Measurements from ENCODE around the gene ZNF384.
"Not testable (repeated sequence)": the region's sequence is repeated elsewhere in the genome, so short reads cannot be mapped to it uniquely, and the experiment has no call there.

Gene ZNF384

GRCh38 chr12:6688999-6689882 is at the start of gene ZNF384:
ZNF384 (minus strand) TSS chr12:6689375; CDS start chr12:6679520, 9,855 bp downstream.
- DNase-seq (ENCODE audit: low read depth in 2 of 2), result peak; percentile 89 to 92

- no peak for DNase-seq (ENCODE audit: low read depth in 2 of 2)
Measured at GRCh38 chr12:6736754-6737153, 47.6 kb upstream of the ZNF384 start.

- DNase-seq (ENCODE audit: low read depth in 2 of 2), result no peak
Measured at GRCh38 chr12:6735448-6736191, 46.4 kb upstream of the ZNF384 start.

GRCh38 chr12:6734506-6735387 is 45.6 kb upstream of the ZNF384 start:
- no peak for DNase-seq (ENCODE audit: low read depth in 2 of 2)

GRCh38 chr12:6730169-6730568 is 41.0 kb upstream of the ZNF384 start:
- DNase-seq (ENCODE audit: low read depth in 2 of 2), result no peak

GRCh38 chr12:6729186-6729585 is 40.0 kb upstream of the ZNF384 start:
- DNase-seq (ENCODE audit: low read depth in 2 of 2), result no peak

GRCh38 chr12:6725350-6725749 is 36.2 kb upstream of the ZNF384 start:
- no peak for DNase-seq (ENCODE audit: low read depth in 2 of 2)

GRCh38 chr12:6724409-6724797 is 35.2 kb upstream of the ZNF384 start:
- DNase-seq (ENCODE audit: low read depth in 2 of 2), result peak in 1 of 2 experiments; percentile 25

- DNase-seq (ENCODE audit: low read depth in 2 of 2), result peak; percentile 93 to 99
Measured at GRCh38 chr12:6723607-6724408, 34.6 kb upstream of the ZNF384 start, which contains the start of gene COPS7A. COPS7A (plus strand) TSS chr12:6724046; CDS start chr12:6724657, 611 bp downstream.

GRCh38 chr12:6722863-6723262 is 33.7 kb upstream of the ZNF384 start:
- no peak for DNase-seq (ENCODE audit: low read depth in 2 of 2)

- no peak for DNase-seq (ENCODE audit: low read depth in 2 of 2)
Measured at GRCh38 chr12:6716874-6717437, 27.8 kb upstream of the ZNF384 start.

GRCh38 chr12:6716031-6716873 is 27.1 kb upstream of the ZNF384 start:
- DNase-seq (ENCODE audit: low read depth in 2 of 2), result not testable (repeated sequence)

- DNase-seq (ENCODE audit: low read depth in 2 of 2), result no peak
Measured at GRCh38 chr12:6708960-6709394, 19.8 kb upstream of the ZNF384 start.

- DNase-seq (ENCODE audit: low read depth in 2 of 2), result not testable (repeated sequence)
Measured at GRCh38 chr12:6708351-6708750, 19.2 kb upstream of the ZNF384 start.

- DNase-seq (ENCODE audit: low read depth in 2 of 2), result no peak
Measured at GRCh38 chr12:6703631-6704030, 14.5 kb upstream of the ZNF384 start.

GRCh38 chr12:6701078-6701768 is 12.0 kb upstream of the ZNF384 start:
- DNase-seq (ENCODE audit: low read depth in 2 of 2), result no peak

- DNase-seq (ENCODE audit: low read depth in 2 of 2), result peak in 1 of 2 experiments; percentile 26
Measured at GRCh38 chr12:6700646-6701051, 11.5 kb upstream of the ZNF384 start, which contains the start of gene PIANP. PIANP (minus strand) TSS chr12:6700815; CDS start chr12:6698061, 2,754 bp downstream.

GRCh38 chr12:6699989-6700645 is 10.9 kb upstream of the ZNF384 start:
- no peak for DNase-seq (ENCODE audit: low read depth in 2 of 2)

Data from stimulated activated CD4-positive, alpha-beta T cell treated with anti-CD3 and anti-CD28 coated beads, Interleukin-12 subunit alpha, Interleukin-12 subunit beta, amount 100 ng/mL, for 24 hours (primary cell).